GM18520 (cell line): ENCODE results near the gene SMG7.

ENCODE experiments used
- ATAC-seq: cut with Tn5 transposase; IDR thresholded peaks from one replicate; pipeline ENCODE4 v1.9.1; 2021; ENCODE audit not compliant: unreplicated experiment

Gene SMG7

GRCh38 chr1:183512450-183512849, 40.2 kb downstream of the SMG7 start:
- ATAC-seq, result no peak

- no peak for ATAC-seq
Observed at GRCh38 chr1:183514235-183514634, 41.9 kb downstream of the SMG7 start.

- no peak for ATAC-seq
Observed at GRCh38 chr1:183515002-183515689, 42.8 kb downstream of the SMG7 start.

DNA sequence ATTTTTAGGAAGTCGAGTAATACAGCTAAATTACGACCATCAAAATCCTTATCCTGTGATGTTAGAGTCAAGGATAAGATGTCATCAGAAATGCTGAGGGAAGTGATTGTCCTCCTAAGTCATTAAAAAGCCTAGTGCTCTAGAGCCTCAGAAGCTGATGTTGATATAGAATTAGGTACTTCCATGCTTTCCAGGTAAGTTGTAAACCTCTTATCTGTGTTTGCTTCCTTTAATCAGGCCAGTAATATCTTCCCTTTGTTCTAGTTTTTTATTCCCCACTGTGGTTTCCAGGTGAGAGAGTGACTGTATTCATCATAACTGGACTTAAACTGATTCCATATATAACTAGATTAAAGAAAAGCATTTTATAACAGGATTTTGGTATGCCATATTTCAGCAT, 44.4 kb downstream of the SMG7 start:
- no peak for ATAC-seq

DNA sequence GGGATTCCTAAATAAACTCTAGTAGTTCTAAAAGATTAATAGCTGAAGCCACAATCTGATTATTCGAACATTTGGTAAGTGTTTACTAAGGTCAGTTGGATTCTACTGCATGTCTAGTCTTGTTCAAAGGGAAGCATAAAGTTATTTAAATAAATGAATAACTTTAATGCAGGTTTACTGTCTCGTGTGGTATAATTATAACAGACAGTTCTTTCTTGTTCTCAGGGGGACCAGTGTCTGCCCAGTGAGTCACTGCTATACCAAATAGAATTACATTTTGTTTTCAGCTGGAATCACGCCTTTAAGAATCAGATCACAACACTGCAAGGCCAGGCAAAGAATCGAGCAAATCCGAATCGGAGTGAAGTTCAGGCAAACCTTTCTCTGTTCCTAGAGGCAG, 45.1 kb downstream of the SMG7 start:
- no peak for ATAC-seq

DNA sequence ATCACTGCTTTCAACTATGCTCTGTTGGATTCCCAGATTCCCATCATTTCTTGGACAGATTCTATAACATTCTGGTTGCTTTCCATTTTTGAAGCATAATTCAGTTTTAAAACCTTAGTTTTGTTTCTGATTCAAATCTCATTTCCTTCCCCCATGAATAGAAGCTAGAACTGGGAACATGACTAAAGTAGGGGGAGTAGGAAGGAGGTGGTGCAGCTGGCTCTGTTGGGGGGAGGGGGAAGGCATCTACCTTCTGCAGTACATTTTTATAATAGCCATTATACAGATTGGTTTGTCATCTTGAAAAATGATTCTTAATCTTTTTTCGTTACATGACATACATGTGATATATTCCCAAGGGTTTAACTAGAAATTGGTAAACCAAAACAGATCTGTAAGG, 48.1 kb downstream of the SMG7 start:
- no peak for ATAC-seq

DNA sequence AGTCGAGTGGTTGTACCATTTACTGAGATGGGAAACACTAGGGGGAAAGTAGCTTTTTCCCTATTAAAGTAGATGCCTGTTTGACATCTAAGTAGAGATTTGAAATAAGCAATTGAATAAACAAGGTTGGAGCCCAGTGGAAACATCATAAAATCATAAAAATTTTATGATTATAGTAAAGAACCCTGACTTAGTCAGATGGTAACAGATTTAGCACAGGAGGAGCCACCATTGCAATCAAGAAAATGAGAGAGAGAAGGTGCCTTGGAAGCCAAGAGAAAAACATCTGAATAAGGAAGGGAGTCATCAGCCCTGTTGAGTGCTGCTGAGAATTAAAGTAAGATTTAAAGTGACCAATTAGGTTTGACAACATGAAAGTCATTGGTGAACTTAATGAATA, 49.8 kb downstream of the SMG7 start:
- ATAC-seq, result no peak

- no peak for ATAC-seq
Observed at GRCh38 chr1:183528577-183528976, 56.3 kb downstream of the SMG7 start.

DNA sequence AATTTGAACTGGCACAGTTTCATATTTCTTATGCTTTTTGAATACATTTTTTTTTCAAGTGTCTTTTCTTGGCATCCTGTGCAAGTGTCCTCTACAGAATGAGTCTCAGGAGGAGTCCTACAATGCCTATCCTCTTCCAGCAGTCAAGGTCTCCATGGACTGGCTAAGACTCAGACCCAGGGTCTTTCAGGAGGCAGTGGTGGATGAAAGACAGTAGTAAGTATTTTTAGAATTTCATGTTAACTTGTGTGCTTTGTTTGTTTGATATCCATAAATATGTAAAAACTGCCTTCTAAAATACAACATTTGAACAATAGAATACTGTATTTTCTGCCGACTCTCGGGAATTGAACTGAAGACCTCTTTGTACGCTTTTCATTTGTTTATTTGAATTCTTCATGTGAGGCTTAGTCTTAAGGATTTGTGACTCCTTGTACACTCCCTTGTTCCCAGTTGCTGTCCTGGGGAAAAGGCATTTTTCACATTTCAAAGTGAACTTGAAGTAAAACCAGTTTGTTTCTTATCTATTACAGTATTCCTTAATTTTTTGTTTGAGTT, 61.4 kb downstream of the SMG7 start:
- no peak for ATAC-seq

- ATAC-seq, result no peak
Observed at GRCh38 chr1:183537405-183537804, 65.1 kb downstream of the SMG7 start.

DNA sequence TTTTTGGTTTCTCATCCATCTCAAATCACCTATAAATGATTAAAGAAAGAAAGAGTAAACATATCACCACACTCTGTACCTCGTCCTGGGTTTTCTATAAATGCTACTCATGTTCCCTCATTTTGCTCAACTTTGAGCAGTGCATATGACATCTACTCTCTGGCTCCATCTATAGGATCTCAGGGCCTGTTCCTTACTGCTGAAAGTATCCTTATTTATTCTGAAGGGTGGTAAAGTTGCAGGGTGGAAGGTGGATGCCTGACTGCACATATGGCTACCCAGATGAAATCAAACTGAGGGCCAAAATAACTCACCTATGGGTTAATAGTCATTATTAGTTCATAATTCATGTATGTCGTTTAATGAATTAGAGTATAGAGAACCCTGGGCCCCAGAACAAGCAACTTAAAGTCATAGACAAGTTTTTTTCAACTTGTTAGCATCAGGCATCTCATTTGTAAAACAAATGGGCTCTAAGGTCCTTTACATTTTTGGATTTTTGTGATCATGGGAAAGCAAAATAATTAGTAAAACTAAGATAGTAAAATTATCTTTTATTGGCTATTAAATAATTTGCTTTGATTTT, 71.4 kb downstream of the SMG7 start:
- ATAC-seq, result no peak

- ATAC-seq, result no peak
Observed at GRCh38 chr1:183544598-183545297, 72.4 kb downstream of the SMG7 start.

DNA sequence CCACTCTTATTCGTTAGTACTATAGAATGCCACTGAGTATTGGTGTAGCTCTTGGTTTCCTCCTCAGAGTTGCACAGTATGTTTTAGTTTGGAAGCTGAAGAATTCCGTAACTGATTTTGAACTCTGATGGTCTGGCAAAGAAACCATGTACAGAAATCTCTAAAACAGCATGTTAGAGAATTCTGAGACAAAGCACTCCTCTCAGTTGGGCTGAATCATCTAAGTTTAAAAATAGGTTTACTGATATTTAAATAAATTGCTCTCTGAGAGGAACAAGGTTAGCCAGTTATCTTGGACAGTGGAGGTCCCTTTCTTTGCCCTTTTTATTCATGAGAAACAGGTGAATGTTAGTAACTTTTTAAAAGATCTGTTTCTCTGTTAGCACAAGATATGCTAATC, 74.1 kb downstream of the SMG7 start:
- ATAC-seq, result no peak

DNA sequence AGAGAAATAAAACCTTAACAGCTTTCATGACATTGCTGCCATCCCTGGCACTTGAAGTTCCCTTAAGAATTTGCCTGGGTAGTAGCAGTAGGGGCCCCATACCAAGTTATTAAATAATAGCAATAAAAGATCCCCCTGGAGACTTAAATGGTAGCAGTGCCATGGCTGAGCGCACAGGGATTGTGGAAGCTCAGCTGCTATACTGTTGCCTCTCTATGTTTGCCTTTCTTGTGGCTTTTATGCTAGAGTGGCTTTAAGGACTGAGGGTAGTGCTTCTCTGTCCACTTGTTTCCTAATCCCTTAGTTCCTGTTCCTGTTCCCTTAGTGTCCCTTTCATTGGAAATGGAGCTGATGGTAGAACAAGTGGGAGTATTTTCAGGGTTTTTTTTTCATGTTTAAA, 75.8 kb downstream of the SMG7 start:
- no peak for ATAC-seq

DNA sequence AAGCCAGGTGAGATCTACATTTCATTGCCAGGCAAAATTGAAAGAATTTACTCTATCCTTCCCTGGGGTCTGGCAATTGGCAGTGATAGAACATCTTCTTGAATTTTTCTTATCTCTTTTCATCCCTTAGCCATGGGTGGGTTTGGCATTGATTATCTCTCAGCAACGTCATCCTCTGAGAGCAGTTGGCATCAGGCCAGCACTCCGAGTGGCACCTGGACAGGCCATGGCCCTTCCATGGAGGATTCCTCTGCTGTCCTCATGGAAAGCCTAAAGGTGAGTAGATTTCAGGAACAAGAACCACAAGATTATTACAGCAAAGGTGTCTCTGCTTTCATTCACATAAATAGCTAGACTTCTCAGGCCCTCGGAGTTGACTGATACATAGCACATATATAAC, 78.6 kb downstream of the SMG7 start:
- ATAC-seq, result no peak

DNA sequence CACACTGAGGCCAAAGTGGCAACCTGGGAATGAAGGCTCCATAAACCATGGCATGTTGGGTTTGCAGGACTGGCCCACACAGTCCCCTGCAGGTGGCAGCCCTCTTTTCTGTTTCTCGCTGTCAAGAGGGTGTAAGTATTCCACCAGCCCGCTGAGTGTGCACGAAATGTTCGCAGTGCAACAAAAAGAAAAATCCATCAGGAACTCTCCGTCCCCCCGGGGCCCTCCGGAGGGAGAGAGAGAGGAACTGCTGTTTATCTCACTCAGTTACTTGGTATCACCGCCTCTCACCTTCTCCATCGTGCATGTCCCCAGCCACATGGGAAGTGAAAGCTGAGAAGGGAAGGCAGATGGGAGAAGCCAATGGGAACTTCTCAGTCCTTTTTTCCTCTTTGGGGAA, 79.6 kb downstream of the SMG7 start:
- ATAC-seq, result no peak

DNA sequence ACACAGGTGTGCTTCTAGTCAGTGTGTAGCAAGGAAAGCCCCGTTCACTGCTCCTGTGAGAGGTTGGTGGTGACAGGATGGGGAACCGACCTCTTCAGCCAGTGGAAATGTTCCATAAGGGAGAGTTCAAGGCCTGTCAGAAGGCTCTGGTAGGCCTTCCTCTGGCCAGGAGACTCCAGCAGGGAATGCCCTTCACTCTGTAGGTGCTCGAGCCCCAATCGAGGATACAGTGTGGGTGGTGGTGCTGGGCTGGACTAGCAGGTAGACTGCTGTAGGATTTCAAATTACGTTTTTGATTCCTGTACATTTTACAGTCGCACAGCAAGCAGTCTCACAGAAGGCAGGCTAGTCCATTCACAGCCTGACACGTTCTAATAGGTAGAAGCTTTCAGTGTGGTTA, 80.1 kb downstream of the SMG7 start:
- ATAC-seq, result no peak

- ATAC-seq, result no peak
Observed at GRCh38 chr1:183552891-183553290, 80.6 kb downstream of the SMG7 start.

DNA sequence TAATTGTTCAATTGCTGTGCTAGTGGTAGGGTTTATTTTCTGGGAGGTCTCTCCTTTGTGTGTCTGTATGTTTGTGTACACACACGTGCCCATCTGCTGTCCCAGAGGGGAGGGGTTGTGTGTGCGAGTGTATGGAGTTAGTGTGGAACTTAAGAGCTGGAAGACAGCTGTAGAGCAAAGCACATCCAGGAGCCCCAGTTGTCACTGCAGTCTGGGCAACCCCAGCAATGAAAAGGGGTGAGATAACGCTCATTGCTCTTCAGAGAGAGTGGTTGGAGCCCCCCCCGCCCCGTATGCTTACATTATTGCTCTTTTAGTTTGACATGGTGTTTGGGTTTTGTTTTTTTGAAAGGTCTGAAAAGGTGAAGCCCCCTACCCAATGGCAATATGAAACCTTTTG, 81.0 kb downstream of the SMG7 start:
- no peak for ATAC-seq

DNA sequence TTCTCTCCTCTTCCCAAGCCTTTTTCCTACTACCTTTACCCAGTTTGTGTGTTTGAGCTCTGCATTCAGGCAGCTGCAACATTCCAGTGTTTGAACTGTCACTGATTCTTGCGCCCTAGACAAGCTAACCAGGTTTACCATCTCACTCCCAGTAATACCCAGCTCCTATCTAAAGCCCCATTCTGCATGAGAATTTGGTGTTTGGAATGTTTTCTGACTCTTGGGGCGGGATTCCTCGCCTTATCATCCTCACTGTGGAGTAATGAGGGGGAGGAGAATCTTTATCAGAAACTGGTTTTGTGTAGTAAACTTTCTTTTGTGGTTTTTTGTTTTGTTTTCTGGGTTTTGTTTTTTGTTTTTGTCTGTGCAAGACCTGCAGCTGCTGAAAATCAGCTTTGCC, 81.5 kb downstream of the SMG7 start:
- no peak for ATAC-seq

- ATAC-seq, result no peak
Observed at GRCh38 chr1:183554577-183554976, 82.3 kb downstream of the SMG7 start.

GRCh38 chr1:183559061-183559460, 86.8 kb downstream of the SMG7 start:
- ATAC-seq, result no peak
